ENCODE data around the gene SUPT5H. TPM values are rescaled to one million over a fixed set of nuclear protein-coding genes. Genes with fewer than 3 reads are reported as not detected.
A peak's percentile ranks its signal among the peaks of the same experiment; 100 is the strongest.

SUPT5H gene
- total RNA-seq, 1 donor from 2014 or later: 160 TPM

DNA sequence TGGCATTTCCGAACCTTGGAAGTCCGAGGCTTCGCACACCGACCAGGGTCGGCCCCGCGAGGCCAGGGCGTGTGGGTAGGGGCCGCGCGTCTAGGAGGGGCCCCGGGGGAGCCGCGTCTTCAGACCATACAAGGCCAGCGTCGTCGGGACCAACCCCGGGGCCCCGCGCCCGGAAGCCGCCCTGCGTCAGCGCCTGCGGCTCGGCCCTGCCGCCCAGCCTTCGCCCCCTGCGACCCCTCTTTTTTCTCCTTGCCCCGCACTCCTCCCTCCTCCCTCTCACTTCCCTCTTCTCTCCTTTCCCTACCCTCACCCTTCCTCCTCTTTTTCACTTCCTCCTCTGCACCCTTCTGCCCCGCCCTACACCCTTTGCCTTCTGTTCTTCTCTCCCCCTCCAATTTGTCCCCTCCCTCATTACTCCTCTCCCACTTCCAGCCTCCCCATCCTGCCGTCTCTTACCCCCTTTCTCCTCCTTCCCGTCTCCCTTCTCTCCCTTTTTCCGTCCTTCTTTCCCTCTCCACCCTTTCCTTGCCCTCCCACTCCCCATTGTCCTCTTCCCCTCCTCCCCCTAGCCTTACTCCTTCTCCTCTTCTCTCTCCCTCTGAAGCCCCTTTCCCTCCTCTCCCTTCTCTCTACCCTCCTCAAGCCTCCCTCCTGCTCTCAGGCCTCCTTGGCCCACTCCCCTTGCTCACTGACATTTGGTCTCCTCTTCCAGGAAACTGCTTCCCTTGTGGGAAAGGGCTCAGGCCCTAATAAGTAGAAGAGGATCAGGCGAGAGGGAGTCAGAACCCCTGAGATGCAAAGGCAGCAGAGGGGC lies 35.2 kb upstream of the SUPT5H start:
- Mint-ChIP-seq H3K9me3 (ENCODE audit: unreplicated experiment) (peaks cover 28% of the 10 kb centered on the region), H3K4me3 (ENCODE audit: unreplicated experiment) (peak overlapping the region; percentile 69), H3K4me1 (ENCODE audit: low read depth, unreplicated experiment) (peaks cover 22% of the 10 kb centered on the region), H3K36me3 (ENCODE audit: unreplicated experiment) (no peaks in the 10 kb centered on the region), H3K27me3 (ENCODE audit: unreplicated experiment) (peaks cover 23% of the 10 kb centered on the region), H3K27ac (ENCODE audit: unreplicated experiment) (peak overlapping the region; percentile 90)
- TF ChIP-seq, protein P1, sequence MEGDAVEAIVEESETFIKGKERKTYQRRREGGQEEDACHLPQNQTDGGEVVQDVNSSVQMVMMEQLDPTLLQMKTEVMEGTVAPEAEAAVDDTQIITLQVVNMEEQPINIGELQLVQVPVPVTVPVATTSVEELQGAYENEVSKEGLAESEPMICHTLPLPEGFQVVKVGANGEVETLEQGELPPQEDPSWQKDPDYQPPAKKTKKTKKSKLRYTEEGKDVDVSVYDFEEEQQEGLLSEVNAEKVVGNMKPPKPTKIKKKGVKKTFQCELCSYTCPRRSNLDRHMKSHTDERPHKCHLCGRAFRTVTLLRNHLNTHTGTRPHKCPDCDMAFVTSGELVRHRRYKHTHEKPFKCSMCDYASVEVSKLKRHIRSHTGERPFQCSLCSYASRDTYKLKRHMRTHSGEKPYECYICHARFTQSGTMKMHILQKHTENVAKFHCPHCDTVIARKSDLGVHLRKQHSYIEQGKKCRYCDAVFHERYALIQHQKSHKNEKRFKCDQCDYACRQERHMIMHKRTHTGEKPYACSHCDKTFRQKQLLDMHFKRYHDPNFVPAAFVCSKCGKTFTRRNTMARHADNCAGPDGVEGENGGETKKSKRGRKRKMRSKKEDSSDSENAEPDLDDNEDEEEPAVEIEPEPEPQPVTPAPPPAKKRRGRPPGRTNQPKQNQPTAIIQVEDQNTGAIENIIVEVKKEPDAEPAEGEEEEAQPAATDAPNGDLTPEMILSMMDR (IDR thresholded peaks at IDR 0.05; ENCODE audit: partially characterized antibody, unreplicated experiment): no peak
- peak; percentile 56 for DNase-seq

DNA sequence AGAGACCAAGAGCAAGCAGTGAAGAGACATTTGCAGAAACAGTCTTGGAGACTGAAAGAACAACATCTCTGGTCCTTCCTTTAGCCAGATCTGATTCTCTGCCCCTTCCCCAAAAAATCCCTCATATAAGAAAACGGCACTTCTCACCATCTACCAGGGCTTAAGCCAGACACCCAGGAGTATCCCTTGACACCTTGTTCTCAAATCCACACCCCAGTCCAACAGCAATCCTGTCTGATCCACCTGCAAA lies 34.6 kb upstream of the SUPT5H start:
- Mint-ChIP-seq H3K9me3 (ENCODE audit: unreplicated experiment) (peaks cover 28% of the 10 kb centered on the region), H3K4me3 (ENCODE audit: unreplicated experiment) (peak overlapping the region; percentile 28), H3K4me1 (ENCODE audit: low read depth, unreplicated experiment) (peaks cover 23% of the 10 kb centered on the region), H3K27ac (ENCODE audit: unreplicated experiment) (peak overlapping the region; percentile 90), H3K36me3 (ENCODE audit: unreplicated experiment) (no peaks in the 10 kb centered on the region), H3K27me3 (ENCODE audit: unreplicated experiment) (peaks cover 23% of the 10 kb centered on the region)
- TF ChIP-seq, protein P1 (IDR thresholded peaks at IDR 0.05; ENCODE audit: partially characterized antibody, unreplicated experiment): no peak
- DNase-seq: no peak

DNA sequence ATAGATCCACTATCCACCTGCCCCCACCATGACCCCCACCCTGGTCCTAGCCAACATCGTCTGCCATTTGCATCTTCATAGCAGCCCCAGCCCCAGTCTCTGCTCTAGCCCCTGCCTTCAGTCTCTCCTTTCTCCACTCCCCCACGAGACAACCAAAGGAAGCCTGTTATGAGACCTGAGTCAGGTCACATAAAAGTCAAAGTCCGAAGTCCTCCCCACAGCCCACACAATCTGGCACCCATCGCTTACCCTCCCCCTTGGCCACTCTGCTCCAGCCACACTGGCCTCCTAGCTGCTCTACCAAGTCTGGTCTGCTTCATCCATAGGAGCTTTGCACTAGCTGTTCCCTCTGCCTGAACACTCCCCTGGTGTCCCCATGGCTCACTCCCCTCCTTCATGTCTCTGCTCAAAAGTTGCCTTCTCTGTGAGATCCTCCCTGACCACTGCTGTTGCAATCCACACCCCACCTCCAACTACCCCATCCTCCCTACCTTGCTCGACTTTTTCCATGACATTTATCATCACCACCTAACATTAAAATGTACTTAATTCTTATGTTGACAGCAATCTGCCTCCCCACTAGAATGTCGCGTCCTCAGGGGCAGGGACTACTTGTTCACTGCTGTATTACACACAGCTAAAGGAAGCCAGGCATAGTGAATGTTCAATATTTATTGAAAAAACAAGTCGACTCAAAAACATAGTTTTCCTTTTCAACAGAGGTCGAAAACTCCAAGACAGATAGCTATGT lies 34.1 kb upstream of the SUPT5H start:
- no peak for DNase-seq
- peak overlapping the region; percentile 28 for H3K4me3 Mint-ChIP-seq (ENCODE audit: unreplicated experiment)

DNA sequence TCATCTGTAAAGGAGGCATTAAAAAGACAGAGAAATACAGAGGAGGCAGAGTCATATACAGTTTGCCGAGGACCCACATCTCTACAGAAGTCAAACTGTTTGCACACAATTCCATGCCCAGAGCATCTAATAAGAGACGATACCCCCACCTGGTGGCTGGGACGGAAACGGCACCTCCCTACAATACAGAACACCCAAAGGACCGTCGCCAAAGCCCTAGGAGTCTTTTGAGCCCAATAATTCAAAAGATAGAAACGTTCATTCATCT lies 33.6 kb upstream of the SUPT5H start:
- DNase-seq: peak; percentile 84
- Mint-ChIP-seq H3K27me3 (ENCODE audit: unreplicated experiment) (peaks cover 21% of the 10 kb centered on the region), H3K4me3 (ENCODE audit: unreplicated experiment) (peak overlapping the region; percentile 28), H3K27ac (ENCODE audit: unreplicated experiment) (peak overlapping the region; percentile 90), H3K36me3 (ENCODE audit: unreplicated experiment) (no peaks in the 10 kb centered on the region), H3K9me3 (ENCODE audit: unreplicated experiment) (peaks cover 28% of the 10 kb centered on the region), H3K4me1 (ENCODE audit: low read depth, unreplicated experiment) (peaks cover 25% of the 10 kb centered on the region)
- TF ChIP-seq, protein P1 (IDR thresholded peaks at IDR 0.05; ENCODE audit: partially characterized antibody, unreplicated experiment): peak; percentile 80

More for the DNA sequence above, 34.1 kb upstream of the SUPT5H start:
- peaks cover 22% of the 10 kb centered on the region for H3K27me3 Mint-ChIP-seq (ENCODE audit: unreplicated experiment)
- no peaks in the 10 kb centered on the region for H3K36me3 Mint-ChIP-seq (ENCODE audit: unreplicated experiment)
- peak overlapping the region; percentile 90 for H3K27ac Mint-ChIP-seq (ENCODE audit: unreplicated experiment)
- TF ChIP-seq, protein P1 (IDR thresholded peaks at IDR 0.05; ENCODE audit: partially characterized antibody, unreplicated experiment): no peak
- H3K9me3 Mint-ChIP-seq (ENCODE audit: unreplicated experiment): peaks cover 28% of the 10 kb centered on the region
- peaks cover 24% of the 10 kb centered on the region for H3K4me1 Mint-ChIP-seq (ENCODE audit: low read depth, unreplicated experiment)

All from glutamatergic neuron (in vitro differentiated cells).